ENCODE data around the gene TTLL5. TPM values are rescaled to one million over a fixed set of nuclear protein-coding genes. Genes with fewer than 3 reads are reported as not detected.
"Not testable (repeated sequence)": the region's sequence is repeated elsewhere in the genome, so short reads cannot be mapped to it uniquely, and the experiment has no call there.

The TTLL5 gene
- polyA plus RNA-seq, 3 donors, result 4.2 to 7.2 (median 4.7) TPM

DNA sequence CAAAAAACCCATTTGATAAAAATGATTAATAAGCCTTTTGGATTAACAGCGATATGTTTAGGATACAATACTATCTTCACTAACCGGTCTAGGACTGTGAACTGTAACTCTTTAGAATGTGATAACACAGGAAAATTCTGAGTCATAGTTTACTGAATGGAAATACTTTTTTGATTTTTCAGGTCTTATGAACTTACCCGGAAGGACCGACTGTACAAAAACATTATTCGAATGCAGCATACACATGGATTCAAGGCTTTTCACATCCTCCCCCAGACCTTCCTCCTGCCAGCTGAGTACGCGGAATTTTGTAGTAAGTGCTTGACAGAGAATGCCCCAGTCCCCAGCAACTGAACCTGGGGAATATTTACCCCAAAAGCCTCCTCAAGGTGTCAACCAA, 29.0 kb downstream of the TTLL5 start:
- H3K27ac Mint-ChIP-seq, result no peak overlapping the region
- peaks cover 2 to 7% of the 10 kb centered on the region in 2 donors for H3K9me3 ChIP-seq (replicated peaks in 1 of 2; ENCODE audit: control insufficient read depth in 1 of 2, insufficient read depth in 1 of 2, low read length in 2 of 2)
- H3K9me3 Mint-ChIP-seq, result peaks cover 5 to 17% (median 9%) of the 10 kb centered on the region in 7 donors
- TF ChIP-seq, protein P1, sequence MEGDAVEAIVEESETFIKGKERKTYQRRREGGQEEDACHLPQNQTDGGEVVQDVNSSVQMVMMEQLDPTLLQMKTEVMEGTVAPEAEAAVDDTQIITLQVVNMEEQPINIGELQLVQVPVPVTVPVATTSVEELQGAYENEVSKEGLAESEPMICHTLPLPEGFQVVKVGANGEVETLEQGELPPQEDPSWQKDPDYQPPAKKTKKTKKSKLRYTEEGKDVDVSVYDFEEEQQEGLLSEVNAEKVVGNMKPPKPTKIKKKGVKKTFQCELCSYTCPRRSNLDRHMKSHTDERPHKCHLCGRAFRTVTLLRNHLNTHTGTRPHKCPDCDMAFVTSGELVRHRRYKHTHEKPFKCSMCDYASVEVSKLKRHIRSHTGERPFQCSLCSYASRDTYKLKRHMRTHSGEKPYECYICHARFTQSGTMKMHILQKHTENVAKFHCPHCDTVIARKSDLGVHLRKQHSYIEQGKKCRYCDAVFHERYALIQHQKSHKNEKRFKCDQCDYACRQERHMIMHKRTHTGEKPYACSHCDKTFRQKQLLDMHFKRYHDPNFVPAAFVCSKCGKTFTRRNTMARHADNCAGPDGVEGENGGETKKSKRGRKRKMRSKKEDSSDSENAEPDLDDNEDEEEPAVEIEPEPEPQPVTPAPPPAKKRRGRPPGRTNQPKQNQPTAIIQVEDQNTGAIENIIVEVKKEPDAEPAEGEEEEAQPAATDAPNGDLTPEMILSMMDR (IDR thresholded peaks at IDR 0.05), result no peak
- H3K36me3 Mint-ChIP-seq, result peaks cover 49 to 55% of the 10 kb centered on the region in 2 donors
- H3K79me2 ChIP-seq (ENCODE audit: insufficient read depth, low read length), result no peaks in the 10 kb centered on the region
- no peak for DNase-seq
- H3K4me2 ChIP-seq (replicated peaks; ENCODE audit: extremely low read depth, low read length, poor library complexity, severe bottlenecking), result no peak overlapping the region
- H3K4me1 ChIP-seq (ENCODE audit: control insufficient read depth in 1 of 2, insufficient read depth in 2 of 2, low read length in 2 of 2), result no peaks in the 10 kb centered on the region
- WGBS (ENCODE audit: insufficient coverage), result no CpG with 5 or more reads among the region's 7 CpGs
- no peak overlapping the region for H3K4me3 ChIP-seq (replicated peaks in 1 of 3; ENCODE audit: low read depth in 2 of 3, low read length in 3 of 3)
- H3K27ac ChIP-seq (ENCODE audit: low read depth in 1 of 2, low read length in 2 of 2), result no peak overlapping the region
- peaks cover 25 to 50% of the 10 kb centered on the region in 2 donors for H3K36me3 ChIP-seq (replicated peaks in 1 of 2; ENCODE audit: control insufficient read depth in 1 of 2, insufficient read depth in 2 of 2, low read length in 2 of 2)
- H3K27me3 ChIP-seq (ENCODE audit: control insufficient read depth in 2 of 2, insufficient read depth in 2 of 2, low read length in 2 of 2), result no peaks in the 10 kb centered on the region
- peaks cover 0 to 2% (median 0%) of the 10 kb centered on the region in 3 donors for H3K27me3 Mint-ChIP-seq (ENCODE audit: low read depth in 3 of 3)
- H3K4me1 Mint-ChIP-seq, result no peaks in the 10 kb centered on the region
- no peak overlapping the region for H3K9ac ChIP-seq (ENCODE audit: insufficient read depth, low read length, poor library complexity, severe bottlenecking)
- H2AFZ ChIP-seq (ENCODE audit: insufficient read depth, low read depth, low read length, poor library complexity, severe bottlenecking), result no peak overlapping the region
- no peaks in the 10 kb centered on the region for H4K20me1 ChIP-seq (ENCODE audit: insufficient read depth, low read length)
- H3K4me3 Mint-ChIP-seq, result no peak overlapping the region
- intact Hi-C loops (cut with micrococcal nuclease), result no loop called here

DNA sequence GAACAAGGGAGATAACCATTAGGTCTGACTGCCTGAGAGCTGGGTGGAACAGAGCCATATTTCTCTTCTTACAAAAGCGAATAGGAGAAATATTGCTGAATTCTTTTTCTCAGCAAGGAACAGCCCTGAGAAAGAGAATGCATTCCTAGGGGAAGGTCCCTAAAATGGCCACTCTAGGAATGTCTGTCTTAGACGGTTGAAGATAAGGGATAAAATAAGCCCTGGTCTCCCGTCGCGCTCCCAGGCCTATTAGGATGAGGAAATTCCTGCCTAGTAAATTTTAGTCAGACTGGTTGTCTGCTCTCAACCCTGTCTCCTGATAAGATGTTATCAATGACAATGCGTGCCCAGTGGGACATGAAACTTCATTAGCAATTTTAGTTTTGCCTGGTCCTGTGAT, 34.0 kb downstream of the TTLL5 start:
- no CpG with 5 or more reads among the region's 6 CpGs for WGBS (ENCODE audit: insufficient coverage)
- H3K79me2 ChIP-seq (ENCODE audit: insufficient read depth, low read length); H3K27ac ChIP-seq (ENCODE audit: low read depth in 1 of 2, low read length in 2 of 2); H4K20me1 ChIP-seq (ENCODE audit: insufficient read depth, low read length); H3K4me2 ChIP-seq (replicated peaks; ENCODE audit: extremely low read depth, low read length, poor library complexity, severe bottlenecking); H3K9me3 ChIP-seq (replicated peaks in 1 of 2; ENCODE audit: control insufficient read depth in 1 of 2, insufficient read depth in 1 of 2, low read length in 2 of 2); H3K4me3 Mint-ChIP-seq; H2AFZ ChIP-seq (ENCODE audit: insufficient read depth, low read depth, low read length, poor library complexity, severe bottlenecking); H3K27me3 ChIP-seq (ENCODE audit: control insufficient read depth in 2 of 2, insufficient read depth in 2 of 2, low read length in 2 of 2); H3K27me3 Mint-ChIP-seq (ENCODE audit: low read depth in 3 of 3); H3K4me3 ChIP-seq (replicated peaks in 1 of 3; ENCODE audit: low read depth in 2 of 3, low read length in 3 of 3); DNase-seq; H3K9ac ChIP-seq (ENCODE audit: insufficient read depth, low read length, poor library complexity, severe bottlenecking); H3K27ac Mint-ChIP-seq; intact Hi-C loops (cut with micrococcal nuclease): not testable (repeated sequence)
- Mint-ChIP-seq H3K4me1 (peaks cover 19% of the 10 kb centered on the region), H3K9me3 (peaks cover 6 to 21% (median 14%) of the 10 kb centered on the region in 7 donors), H3K36me3 (peaks cover 55 to 56% of the 10 kb centered on the region in 2 donors)
- H3K36me3 ChIP-seq (replicated peaks in 1 of 2; ENCODE audit: control insufficient read depth in 1 of 2, insufficient read depth in 2 of 2, low read length in 2 of 2), result peaks cover 27 to 38% of the 10 kb centered on the region in 2 donors
- peaks cover 7 to 13% of the 10 kb centered on the region in 2 donors for H3K4me1 ChIP-seq (ENCODE audit: control insufficient read depth in 1 of 2, insufficient read depth in 2 of 2, low read length in 2 of 2)

Data from CD14-positive monocyte (primary cell).